GM19468 (cell line): ENCODE data around the gene AARS2.

Experiments used
- ATAC-seq: cut with Tn5 transposase; IDR thresholded peaks from one replicate; pipeline ENCODE4 v1.9.1; 2021; ENCODE audit warnings: mild to moderate bottlenecking, moderate library complexity, moderate number of reproducible peaks; ENCODE audit not compliant: unreplicated experiment; ENCODE audit errors: extremely low read depth

Gene AARS2

DNA sequence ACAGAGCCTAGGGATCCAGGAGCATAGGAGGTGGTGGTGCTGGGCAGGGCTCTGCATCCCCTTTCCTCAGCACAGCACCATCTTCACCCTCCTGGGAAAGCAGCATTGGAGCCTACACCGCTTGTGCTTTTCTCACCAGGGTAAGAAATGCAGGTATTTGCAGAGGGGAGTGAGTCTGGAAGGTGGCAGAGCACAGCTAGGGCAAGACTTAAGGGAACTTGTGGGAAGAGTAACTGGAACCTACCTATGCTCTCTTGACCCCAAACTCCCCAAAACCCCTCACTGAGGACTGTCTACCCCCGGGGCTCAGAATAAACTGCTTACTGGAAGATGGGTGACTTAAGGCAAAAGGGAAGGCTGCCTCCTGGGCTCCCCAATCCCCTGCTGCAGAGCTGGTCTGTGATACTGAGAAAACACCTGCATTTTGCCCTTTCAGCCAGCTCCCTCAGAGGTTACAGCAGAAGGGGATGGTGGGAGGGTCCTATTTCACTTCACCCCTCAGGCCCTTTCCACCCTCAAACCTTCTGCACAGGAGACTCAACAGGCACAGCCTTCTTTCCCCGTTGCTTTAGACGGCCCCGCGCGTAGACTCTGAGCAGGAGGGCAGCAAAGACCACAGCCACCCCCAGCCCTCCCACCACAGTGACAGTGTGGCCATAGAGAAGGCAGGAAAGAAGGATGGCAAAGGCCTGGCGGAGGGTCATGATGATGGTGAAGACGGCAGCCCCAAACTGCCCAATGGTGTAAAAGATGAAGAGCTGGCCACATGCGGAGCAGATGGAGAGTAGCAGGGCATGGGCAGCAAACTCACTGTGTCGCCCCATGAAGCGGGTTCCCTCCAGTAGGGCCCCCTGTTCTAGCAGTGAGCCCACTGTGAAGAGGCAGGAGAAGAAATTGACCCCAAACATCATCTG is 58.7 kb downstream of the AARS2 start:
- ATAC-seq, result no peak

DNA sequence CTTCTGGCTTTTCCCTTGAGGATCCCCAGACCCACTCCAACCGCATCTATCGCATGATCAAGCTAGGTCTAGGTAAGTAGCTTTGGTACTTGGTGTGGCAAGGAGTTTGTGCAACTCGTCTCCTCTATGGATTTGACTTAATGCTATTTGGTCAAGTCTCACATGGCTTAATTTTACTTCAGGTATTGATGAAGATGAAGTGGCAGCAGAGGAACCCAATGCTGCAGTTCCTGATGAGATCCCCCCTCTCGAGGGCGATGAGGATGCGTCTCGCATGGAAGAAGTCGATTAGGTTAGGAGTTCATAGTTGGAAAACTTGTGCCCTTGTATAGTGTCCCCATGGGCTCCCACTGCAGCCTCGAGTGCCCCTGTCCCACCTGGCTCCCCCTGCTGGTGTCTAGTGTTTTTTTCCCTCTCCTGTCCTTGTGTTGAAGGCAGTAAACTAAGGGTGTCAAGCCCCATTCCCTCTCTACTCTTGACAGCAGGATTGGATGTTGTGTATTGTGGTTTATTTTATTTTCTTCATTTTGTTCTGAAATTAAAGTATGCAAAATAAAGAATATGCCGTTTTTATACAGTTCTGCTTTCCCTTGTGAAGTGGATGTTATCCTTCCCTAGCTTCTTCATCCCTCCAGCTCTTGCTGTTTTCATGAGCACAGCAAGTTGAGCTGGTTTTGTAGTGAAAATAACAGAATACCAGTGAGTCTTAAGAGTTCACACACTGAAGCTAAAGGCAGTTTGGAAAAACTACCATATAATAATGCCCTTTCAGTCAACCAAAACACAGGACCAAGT is 59.6 kb downstream of the AARS2 start:
- ATAC-seq, result no peak

- ATAC-seq, result no peak
These were observed 61.3 kb downstream of the AARS2 start for GRCh38 chr6:44251576-44252524.

GRCh38 chr6:44250718-44251123 is 62.4 kb downstream of the AARS2 start:
- no peak for ATAC-seq

- ATAC-seq, result no peak
These were observed 63.0 kb downstream of the AARS2 start for GRCh38 chr6:44250067-44250717.
